Liver (tissue), 9 donors: ENCODE results near the gene PLD3. TPM values are rescaled to one million over a fixed set of nuclear protein-coding genes. Genes with fewer than 3 reads are reported as not detected.

Experiments used
- DNase-seq: peaks from one replicate; pipeline ENCODE4 v3.0.0-alpha.2; 2017; ENCODE audit warnings: low spot score
- H3K27ac ChIP-seq, 2 donors: one replicate each; pipeline ENCODE4 v1.7.0; 2013; ENCODE audit warnings: inconsistent platforms in 2 of 2, low read length in 2 of 2, control low read depth in 1 of 2, low read depth in 1 of 2, mild to moderate bottlenecking in 1 of 2
- H3K27me3 ChIP-seq, 4 donors: one replicate each; pipeline versions ENCODE4 v1.6.1 to v1.7.0; 2013; ENCODE audit warnings: low read length in 3 of 4, inconsistent platforms in 1 of 4, mild to moderate bottlenecking in 1 of 4, moderate library complexity in 1 of 4; ENCODE audit not compliant: control insufficient read depth in 4 of 4, insufficient read depth in 4 of 4
- H3K36me3 ChIP-seq, 4 donors: one replicate each; pipeline versions ENCODE4 v1.6.1 to v1.7.0; 2013; ENCODE audit warnings: low read length in 3 of 4, mild to moderate bottlenecking in 3 of 4, low read depth in 1 of 4, moderate library complexity in 1 of 4; ENCODE audit not compliant: control insufficient read depth in 4 of 4, insufficient read depth in 3 of 4
- H3K4me1 ChIP-seq, 4 donors: one replicate each; pipeline versions ENCODE4 v1.6.1 to v1.7.0; 2013; ENCODE audit warnings: low read length in 3 of 4, mild to moderate bottlenecking in 3 of 4, moderate library complexity in 1 of 4; ENCODE audit not compliant: control insufficient read depth in 4 of 4, insufficient read depth in 4 of 4
- H3K4me3 ChIP-seq, 3 donors: one replicate each; pipeline versions ENCODE4 v1.6.1 to v1.7.0; 2013; ENCODE audit warnings: low read length in 3 of 3, control low read depth in 1 of 3, low read depth in 1 of 3, mild to moderate bottlenecking in 1 of 3
- H3K9ac ChIP-seq, 2 donors: one replicate each; pipeline ENCODE4 v1.7.0; 2013; ENCODE audit warnings: low read length in 2 of 2, mild to moderate bottlenecking in 2 of 2, moderate library complexity in 2 of 2, control low read depth in 1 of 2, low read depth in 1 of 2
- H3K9me3 ChIP-seq, 4 donors: one replicate each; pipeline versions ENCODE4 v1.6.1 to v1.7.0; 2013; ENCODE audit warnings: low read length in 3 of 4; ENCODE audit not compliant: control insufficient read depth in 4 of 4
- EGR1 ChIP-seq, 2 donors: IDR thresholded peaks; 2 replicates each; pipeline ENCODE4 v1.6.1; 2016 to 2018; ENCODE audit warnings: antibody characterized with exemption in 2 of 2, low read depth in 2 of 2
- FOXA1 ChIP-seq: IDR thresholded peaks from 2 replicates; pipeline ENCODE4 v1.6.1; 2016; ENCODE audit warnings: antibody characterized with exemption
- FOXA2 ChIP-seq: IDR thresholded peaks from 2 replicates; pipeline ENCODE4 v1.6.1; 2016; ENCODE audit warnings: antibody characterized with exemption
- GABPA ChIP-seq, 2 donors: IDR thresholded peaks in 1 of 2; conservative IDR thresholded peaks in 1 of 2; 2 replicates each; pipeline ENCODE4 v1.6.1; 2016; ENCODE audit warnings: antibody characterized with exemption in 2 of 2, mild to moderate bottlenecking in 1 of 2, moderate library complexity in 1 of 2
- HNF4A ChIP-seq, 2 donors: conservative IDR thresholded peaks; 2 replicates each; pipeline ENCODE4 v1.6.1; 2016; ENCODE audit warnings: antibody characterized with exemption in 2 of 2, mild to moderate bottlenecking in 2 of 2
- HNF4G ChIP-seq: IDR thresholded peaks from 2 replicates; pipeline ENCODE4 v1.6.1; 2016; ENCODE audit warnings: antibody characterized with exemption
- JUND ChIP-seq, 2 donors: IDR thresholded peaks; 2 replicates each; pipeline ENCODE4 v1.6.1; 2016; ENCODE audit warnings: antibody characterized with exemption in 2 of 2
- NR2F2 ChIP-seq: IDR thresholded peaks from 2 replicates; pipeline ENCODE4 v1.6.1; 2016; ENCODE audit warnings: antibody characterized with exemption
- RAD21 ChIP-seq, 2 donors: IDR thresholded peaks; 2 replicates each; pipeline ENCODE4 v1.6.1; 2016; ENCODE audit warnings: antibody characterized with exemption in 2 of 2, mild to moderate bottlenecking in 2 of 2
- RXRA ChIP-seq, 2 donors: IDR thresholded peaks; 2 replicates each; pipeline ENCODE4 v1.6.1; 2017 to 2018; ENCODE audit warnings: antibody characterized with exemption in 2 of 2, mild to moderate bottlenecking in 1 of 2
- SP1 ChIP-seq: IDR thresholded peaks from 2 replicates; pipeline ENCODE4 v1.6.1; 2018; ENCODE audit warnings: antibody characterized with exemption, mild to moderate bottlenecking
- TAF1 ChIP-seq: conservative IDR thresholded peaks from 2 replicates; pipeline ENCODE4 v1.6.1; 2016; ENCODE audit warnings: antibody characterized with exemption, mild to moderate bottlenecking
- YY1 ChIP-seq: IDR thresholded peaks from 2 replicates; pipeline ENCODE4 v1.6.1; 2016; ENCODE audit warnings: antibody characterized with exemption, mild to moderate bottlenecking
- WGBS: extraction: QIAGEN DNeasy Blood & Tissue Kit; methylation state at CpG from one replicate; pipeline ENCODE4 v1.1.7; 2013; 5-methylcytosine and 5-hydroxymethylcytosine counted together
- polyA plus RNA-seq, 2 donors: library from polyadenylated mRNA; stranded (reverse) in 1 of 2; unstranded in 1 of 2; fragments of 200-250 nt in 1 of 2; fragments of >200 nt in 1 of 2; fragmentation: Nextera tagmentation in 1 of 2; extraction: Ambion mirVana in 1 of 2; gene quantifications; one replicate each; pipeline versions ENCODE4 v1.2.1 to v1.2.3, GENCODE V29; 2013 to 2015
- total RNA-seq, 2 donors: library from RNA; depleted of rRNA; stranded (reverse); fragments of >200 nt; gene quantifications; one replicate each; pipeline ENCODE4 v1.2.3, GENCODE V29; 2014
- TF ChIP-seq, protein P1 (sequence below): IDR thresholded peaks from 2 replicates; pipeline ENCODE4 v1.6.1; 2016; ENCODE audit warnings: antibody characterized with exemption
- TF ChIP-seq, protein P2 (sequence below): IDR thresholded peaks from 2 replicates; pipeline ENCODE4 v1.6.1; 2016; ENCODE audit warnings: antibody characterized with exemption
- TF ChIP-seq, protein P3 (sequence below): fragments of 150-350 bp; IDR thresholded peaks from 2 replicates; pipeline ENCODE4 v1.5.1; 2017; ENCODE audit warnings: improper control_type of control experiment, low read depth, low read length; ENCODE audit not compliant: missing input control
- TF ChIP-seq, protein P4 (sequence below): IDR thresholded peaks from 2 replicates; pipeline ENCODE4 v1.6.1; 2016; ENCODE audit warnings: antibody characterized with exemption, mild to moderate bottlenecking
- TF ChIP-seq, protein P5 (sequence below): IDR thresholded peaks from 2 replicates; pipeline ENCODE4 v1.6.1; 2016; ENCODE audit warnings: antibody characterized with exemption
- donor health status: healthy.
- donor health status: healthy.
- donor health status: healthy.
- donor health status: healthy.
- donor health status: healthy.

PLD3 gene
- total and polyA plus RNA-seq, 4 donors = 56.0 to 125 (median 105) TPM

DNA sequence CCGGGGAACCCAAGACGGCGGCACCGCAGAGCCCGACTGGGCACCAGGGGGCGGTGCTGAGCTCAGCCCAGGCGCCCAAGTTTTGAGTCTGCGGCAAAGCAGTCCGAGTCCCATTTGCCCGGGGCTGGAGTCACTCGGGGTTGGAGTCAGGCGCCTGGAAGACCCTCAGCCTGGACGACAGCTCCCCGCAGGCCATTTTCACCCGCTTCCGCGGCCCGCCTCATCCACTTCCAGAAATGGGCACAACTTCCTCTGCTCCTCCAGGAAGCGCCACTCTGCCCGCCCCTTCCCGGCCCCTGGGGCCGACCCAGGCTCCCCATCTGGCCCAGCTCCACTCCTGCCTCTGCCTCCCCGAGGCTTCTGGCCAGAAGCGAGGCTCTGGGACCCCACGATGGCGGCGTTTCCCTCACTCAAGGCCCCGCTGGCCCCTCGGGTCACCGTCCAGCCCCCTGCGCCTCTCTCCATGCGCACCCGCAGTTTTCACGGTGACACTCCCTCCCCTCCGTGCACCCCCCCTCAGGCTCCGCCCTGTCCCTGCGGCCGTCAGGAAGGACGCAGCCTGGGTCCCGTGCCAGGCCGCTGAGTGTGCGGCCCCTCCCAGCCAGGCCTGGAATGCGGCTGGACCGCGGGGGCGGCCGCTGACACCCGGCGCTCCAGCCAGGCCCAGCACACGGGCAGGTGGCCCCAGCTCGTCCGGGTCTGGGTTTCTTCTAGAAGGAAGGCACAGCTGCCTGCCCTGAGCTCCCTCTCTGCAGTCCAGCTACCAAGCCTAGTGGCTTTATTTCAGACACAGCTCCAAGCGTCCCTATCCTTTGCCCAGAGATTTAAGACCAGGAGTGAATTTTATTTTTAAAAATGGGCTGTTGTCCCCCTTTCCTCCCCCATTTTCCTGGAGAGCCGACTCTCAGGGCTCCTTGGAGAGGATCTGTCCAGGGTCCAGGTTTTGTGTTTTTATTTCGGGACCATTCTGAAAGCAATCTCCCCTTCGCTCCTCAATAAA is 72.6 kb downstream of the PLD3 start:
- Histone ChIP-seq H3K4me3 (peak overlapping the region; percentile 52 to 75 (median 62)), H3K36me3 (peaks cover 2 to 5% (median 4%) of the 10 kb centered on the region in 4 donors), H3K9me3 (no peaks in the 10 kb centered on the region), H3K4me1 (peaks cover 0 to 13% (median 8%) of the 10 kb centered on the region in 4 donors), H3K27me3 (no peaks in the 10 kb centered on the region), H3K27ac (peak overlapping the region; percentile 93 to 98), H3K9ac (peak overlapping the region; percentile 96 to 97)
- under 1% methylated on average over 56 of the region's 56 CpGs for WGBS
- TF ChIP-seq RXRA (IDR thresholded peaks at IDR 0.05) (no peak), FOXA2 (no peak), YY1 (peak; percentile 73), GABPA (IDR thresholded peaks at IDR 0.05 in 1 of 2, conservative IDR thresholded peaks at IDR 0.05 in 1 of 2) (peak in 1 of 2 donors; percentile 70), SP1 (peak; percentile 83), RAD21 (IDR thresholded peaks at IDR 0.05) (peak; percentile 74 to 79), HNF4A (conservative IDR thresholded peaks at IDR 0.05) (peak; percentile 16 to 48), FOXA1 (peak; percentile 43), NR2F2 (peak; percentile 26), HNF4G (no peak), JUND (IDR thresholded peaks at IDR 0.05) (no peak), TAF1 (peak; percentile 33), EGR1 (IDR thresholded peaks at IDR 0.05; ENCODE audit: low read depth in 2 of 2) (peak; percentile 97 to 99)
- TF ChIP-seq, protein P1, sequence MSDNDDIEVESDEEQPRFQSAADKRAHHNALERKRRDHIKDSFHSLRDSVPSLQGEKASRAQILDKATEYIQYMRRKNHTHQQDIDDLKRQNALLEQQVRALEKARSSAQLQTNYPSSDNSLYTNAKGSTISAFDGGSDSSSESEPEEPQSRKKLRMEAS = no peak
- TF ChIP-seq, protein P2, sequence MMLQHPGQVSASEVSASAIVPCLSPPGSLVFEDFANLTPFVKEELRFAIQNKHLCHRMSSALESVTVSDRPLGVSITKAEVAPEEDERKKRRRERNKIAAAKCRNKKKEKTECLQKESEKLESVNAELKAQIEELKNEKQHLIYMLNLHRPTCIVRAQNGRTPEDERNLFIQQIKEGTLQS = no peak
- TF ChIP-seq, protein P3, sequence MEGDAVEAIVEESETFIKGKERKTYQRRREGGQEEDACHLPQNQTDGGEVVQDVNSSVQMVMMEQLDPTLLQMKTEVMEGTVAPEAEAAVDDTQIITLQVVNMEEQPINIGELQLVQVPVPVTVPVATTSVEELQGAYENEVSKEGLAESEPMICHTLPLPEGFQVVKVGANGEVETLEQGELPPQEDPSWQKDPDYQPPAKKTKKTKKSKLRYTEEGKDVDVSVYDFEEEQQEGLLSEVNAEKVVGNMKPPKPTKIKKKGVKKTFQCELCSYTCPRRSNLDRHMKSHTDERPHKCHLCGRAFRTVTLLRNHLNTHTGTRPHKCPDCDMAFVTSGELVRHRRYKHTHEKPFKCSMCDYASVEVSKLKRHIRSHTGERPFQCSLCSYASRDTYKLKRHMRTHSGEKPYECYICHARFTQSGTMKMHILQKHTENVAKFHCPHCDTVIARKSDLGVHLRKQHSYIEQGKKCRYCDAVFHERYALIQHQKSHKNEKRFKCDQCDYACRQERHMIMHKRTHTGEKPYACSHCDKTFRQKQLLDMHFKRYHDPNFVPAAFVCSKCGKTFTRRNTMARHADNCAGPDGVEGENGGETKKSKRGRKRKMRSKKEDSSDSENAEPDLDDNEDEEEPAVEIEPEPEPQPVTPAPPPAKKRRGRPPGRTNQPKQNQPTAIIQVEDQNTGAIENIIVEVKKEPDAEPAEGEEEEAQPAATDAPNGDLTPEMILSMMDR = peak; percentile 83
- TF ChIP-seq, protein P4, sequence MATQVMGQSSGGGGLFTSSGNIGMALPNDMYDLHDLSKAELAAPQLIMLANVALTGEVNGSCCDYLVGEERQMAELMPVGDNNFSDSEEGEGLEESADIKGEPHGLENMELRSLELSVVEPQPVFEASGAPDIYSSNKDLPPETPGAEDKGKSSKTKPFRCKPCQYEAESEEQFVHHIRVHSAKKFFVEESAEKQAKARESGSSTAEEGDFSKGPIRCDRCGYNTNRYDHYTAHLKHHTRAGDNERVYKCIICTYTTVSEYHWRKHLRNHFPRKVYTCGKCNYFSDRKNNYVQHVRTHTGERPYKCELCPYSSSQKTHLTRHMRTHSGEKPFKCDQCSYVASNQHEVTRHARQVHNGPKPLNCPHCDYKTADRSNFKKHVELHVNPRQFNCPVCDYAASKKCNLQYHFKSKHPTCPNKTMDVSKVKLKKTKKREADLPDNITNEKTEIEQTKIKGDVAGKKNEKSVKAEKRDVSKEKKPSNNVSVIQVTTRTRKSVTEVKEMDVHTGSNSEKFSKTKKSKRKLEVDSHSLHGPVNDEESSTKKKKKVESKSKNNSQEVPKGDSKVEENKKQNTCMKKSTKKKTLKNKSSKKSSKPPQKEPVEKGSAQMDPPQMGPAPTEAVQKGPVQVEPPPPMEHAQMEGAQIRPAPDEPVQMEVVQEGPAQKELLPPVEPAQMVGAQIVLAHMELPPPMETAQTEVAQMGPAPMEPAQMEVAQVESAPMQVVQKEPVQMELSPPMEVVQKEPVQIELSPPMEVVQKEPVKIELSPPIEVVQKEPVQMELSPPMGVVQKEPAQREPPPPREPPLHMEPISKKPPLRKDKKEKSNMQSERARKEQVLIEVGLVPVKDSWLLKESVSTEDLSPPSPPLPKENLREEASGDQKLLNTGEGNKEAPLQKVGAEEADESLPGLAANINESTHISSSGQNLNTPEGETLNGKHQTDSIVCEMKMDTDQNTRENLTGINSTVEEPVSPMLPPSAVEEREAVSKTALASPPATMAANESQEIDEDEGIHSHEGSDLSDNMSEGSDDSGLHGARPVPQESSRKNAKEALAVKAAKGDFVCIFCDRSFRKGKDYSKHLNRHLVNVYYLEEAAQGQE = peak; percentile 83
- TF ChIP-seq, protein P5, sequence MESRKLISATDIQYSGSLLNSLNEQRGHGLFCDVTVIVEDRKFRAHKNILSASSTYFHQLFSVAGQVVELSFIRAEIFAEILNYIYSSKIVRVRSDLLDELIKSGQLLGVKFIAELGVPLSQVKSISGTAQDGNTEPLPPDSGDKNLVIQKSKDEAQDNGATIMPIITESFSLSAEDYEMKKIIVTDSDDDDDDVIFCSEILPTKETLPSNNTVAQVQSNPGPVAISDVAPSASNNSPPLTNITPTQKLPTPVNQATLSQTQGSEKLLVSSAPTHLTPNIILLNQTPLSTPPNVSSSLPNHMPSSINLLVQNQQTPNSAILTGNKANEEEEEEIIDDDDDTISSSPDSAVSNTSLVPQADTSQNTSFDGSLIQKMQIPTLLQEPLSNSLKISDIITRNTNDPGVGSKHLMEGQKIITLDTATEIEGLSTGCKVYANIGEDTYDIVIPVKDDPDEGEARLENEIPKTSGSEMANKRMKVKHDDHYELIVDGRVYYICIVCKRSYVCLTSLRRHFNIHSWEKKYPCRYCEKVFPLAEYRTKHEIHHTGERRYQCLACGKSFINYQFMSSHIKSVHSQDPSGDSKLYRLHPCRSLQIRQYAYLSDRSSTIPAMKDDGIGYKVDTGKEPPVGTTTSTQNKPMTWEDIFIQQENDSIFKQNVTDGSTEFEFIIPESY = no peak
- DNase-seq = peak; percentile 92
